NCI-H2196 treated with DMSO at 0.1 percent for 48 hours (cell line): ENCODE results near the gene CCDC43.

Experiments
- DNase-seq: peaks from one replicate; lab custom pipeline; 2025; ENCODE audit not compliant: unreplicated experiment; lab: John Stamatoyannopoulos, UW

Gene CCDC43

GRCh38 chr17:44627513-44628242, 61.9 kb downstream of the CCDC43 start:
- DNase-seq, result no peak
